Caki2 (cell line): ENCODE results near the gene ZNF536. TPM values are rescaled to one million over a fixed set of nuclear protein-coding genes. Genes with fewer than 3 reads are reported as not detected.

Experiments
- DNase-seq: peaks from one replicate; pipeline ENCODE4 v3.0.0-alpha.2; 2015; ENCODE audit warnings: low read depth
- in situ Hi-C: cut with HindIII; loops from 2 replicates; pipeline ENCODE4 v1.10.0; 2016; ENCODE audit warnings: low sequenced_read_pairs, low pct_unique_long_range_greater_than_20kb, mixed read lengths
- total RNA-seq: library from RNA; depleted of rRNA; stranded (reverse); fragments of >200 nt; shearing (Covaris generic); gene quantifications from 2 replicates; pipeline ENCODE4 v1.2.3, GENCODE V29; 2014; ENCODE audit warnings: low replicate concordance; rRNA removed

ZNF536 gene
- not detected in 2 replicates for total RNA-seq

- in situ Hi-C loops = no loop called here
- DNase-seq = no peak
Measured at GRCh38 chr19:30371960-30372824, at the start of gene ZNF536. ZNF536 (plus strand) TSS chr19:30372384; CDS start chr19:30443563, 71,179 bp downstream.

DNA sequence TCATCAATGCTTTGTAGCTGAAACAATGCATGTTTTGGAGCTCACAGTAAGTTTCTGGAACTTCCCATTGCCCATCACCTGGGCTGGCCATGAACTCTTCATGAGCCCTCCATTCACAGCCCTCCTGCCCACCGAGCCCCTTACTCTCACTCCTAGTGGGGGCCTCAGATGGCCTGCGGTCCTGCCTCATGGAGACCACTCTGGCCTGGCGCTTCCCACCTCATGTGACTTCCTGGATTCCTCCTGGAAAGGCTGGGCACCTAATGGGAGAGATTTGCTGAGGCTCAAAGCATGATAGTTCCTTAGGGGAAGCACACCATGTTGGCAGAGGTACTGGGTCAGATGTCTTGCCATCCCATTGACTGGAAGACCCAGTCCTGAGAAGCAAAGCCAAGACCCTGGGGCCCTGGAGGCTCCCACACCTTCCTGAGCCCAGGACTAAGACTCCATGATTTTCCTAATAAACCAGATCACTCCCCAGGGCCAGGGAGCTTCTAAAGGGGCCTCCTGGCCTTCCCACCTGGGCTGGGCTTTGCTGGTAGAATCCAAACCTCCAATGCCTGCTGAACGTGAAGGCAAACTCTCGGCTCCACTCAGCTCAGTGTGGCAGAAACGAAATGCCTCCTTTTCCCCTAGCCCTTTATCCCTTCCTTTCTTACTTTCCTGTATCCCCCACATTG, 49.4 kb upstream of the ZNF536 start:
- in situ Hi-C loops = no loop called here

DNA sequence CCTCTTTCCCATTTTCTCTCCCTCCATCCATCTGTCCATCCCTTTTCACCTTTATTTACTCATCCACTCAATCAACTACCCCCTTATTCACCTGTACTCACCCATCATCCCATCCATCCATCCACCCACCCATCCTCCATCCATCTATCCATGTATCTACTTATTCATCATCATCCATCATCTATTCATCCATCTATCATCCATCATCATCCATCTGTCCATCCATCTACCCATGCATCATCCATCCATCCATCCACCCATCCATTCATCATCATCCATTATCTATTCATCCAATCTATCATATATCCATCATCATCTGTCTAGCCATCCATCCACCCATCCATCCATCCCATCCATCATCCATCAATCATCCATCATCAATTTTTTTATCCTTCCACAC, 48.3 kb upstream of the ZNF536 start:
- in situ Hi-C loops = no loop called here

More for the DNA sequence above, 49.4 kb upstream of the ZNF536 start:
- DNase-seq = no peak

DNA sequence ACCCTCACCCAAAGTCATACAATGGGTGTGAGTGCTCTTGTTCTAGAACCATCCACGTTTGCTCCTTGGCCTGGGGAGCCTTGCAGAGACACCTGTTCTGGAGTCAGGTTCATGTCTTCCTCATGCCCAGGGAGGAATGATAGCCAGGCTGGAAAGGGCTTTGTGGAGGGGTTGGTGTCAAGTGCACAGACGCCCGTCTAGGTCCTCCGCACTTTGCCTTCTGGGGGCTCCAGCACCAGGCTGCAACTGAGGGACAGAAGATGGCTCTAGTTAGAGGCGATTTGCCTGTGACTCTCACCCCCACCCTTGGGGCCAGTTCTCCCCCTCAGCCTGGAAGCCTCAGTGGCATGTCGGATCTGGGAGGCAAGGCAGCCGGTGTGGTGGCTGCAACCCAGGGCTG, 47.2 kb upstream of the ZNF536 start:
- in situ Hi-C loops = no loop called here

More for the DNA sequence above, 48.3 kb upstream of the ZNF536 start:
- DNase-seq = no peak

DNA sequence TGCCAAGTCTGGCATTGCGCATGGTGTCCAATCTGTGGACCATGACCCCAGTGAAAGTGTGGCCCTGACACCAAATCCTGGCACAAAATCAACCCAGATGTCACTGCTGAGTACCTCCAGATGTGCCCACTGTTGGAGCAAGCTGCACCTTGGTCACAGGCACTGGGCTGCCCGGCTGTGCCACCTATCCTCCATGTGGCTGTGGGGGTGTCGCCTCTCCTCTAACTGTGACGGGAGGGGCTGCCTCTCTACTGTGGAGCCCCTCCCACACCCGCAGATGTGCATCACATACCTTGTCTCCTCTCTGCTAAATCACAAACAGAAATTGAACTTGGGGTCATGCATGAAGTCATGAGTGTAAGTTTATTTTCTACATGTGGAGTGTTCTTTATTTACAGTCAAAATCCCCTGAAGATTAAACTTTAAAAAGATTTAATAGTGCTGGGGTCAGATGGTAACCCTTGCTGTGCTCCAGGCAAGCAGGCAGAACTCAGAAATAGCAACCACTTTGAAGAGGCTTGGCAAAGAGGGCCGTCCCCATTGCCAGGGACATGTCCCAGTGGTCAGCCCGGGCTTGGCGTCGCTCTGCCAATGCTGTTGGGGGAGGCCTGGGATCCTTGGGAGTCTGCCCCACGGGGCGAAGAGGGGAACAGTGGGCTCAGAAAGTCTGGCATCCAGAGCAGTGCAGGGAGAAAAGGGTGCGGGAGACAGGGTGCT, 46.4 kb upstream of the ZNF536 start:
- in situ Hi-C loops = no loop called here
- DNase-seq = no peak

More for the DNA sequence above, 47.2 kb upstream of the ZNF536 start:
- DNase-seq = no peak

- in situ Hi-C loops = no loop called here
- no peak for DNase-seq
Measured at GRCh38 chr19:30326393-30326710, 45.8 kb upstream of the ZNF536 start.

DNA sequence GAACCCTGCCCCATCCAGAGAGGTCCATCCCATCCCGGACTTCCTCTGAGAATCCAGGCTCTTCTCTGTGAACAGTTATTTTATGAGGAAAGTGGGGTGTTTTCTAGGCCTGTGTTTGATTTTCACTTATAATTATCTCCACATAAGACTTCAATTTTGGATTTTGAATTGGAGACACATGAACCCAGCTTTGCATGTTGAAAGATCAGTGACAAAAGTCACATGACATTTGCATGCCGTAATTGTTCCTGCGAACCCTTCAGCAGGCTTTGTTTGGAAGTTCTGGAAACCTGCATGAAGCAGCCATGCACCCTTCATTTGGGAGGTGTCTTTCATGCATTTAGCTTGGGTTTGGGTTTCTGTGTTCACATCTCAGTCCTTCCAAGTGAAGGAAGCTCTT, 44.9 kb upstream of the ZNF536 start:
- in situ Hi-C loops = no loop called here
- no peak for DNase-seq

- in situ Hi-C loops = no loop called here
- no peak for DNase-seq
Measured at GRCh38 chr19:30328096-30328495, 44.1 kb upstream of the ZNF536 start.

DNA sequence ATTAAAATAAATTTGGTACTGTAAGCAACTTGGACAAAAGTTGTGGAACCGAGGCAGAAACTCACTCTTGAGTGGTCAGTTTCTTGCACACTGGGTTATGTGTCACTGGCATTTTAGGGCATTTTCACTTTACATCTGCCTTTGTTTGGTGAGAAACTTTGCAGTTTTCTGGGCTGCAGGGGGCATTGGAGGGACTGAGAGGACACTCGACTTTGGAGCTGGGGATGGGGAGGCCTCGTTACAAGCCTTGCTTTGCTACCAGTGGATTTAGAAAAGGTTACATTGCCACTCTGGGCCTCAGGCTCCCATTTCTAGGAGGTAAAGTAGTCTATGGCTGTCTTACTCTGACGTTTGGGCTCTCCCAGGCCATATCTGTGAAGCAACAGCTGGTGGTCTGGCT, 41.9 kb upstream of the ZNF536 start:
- in situ Hi-C loops = no loop called here
- DNase-seq = no peak

DNA sequence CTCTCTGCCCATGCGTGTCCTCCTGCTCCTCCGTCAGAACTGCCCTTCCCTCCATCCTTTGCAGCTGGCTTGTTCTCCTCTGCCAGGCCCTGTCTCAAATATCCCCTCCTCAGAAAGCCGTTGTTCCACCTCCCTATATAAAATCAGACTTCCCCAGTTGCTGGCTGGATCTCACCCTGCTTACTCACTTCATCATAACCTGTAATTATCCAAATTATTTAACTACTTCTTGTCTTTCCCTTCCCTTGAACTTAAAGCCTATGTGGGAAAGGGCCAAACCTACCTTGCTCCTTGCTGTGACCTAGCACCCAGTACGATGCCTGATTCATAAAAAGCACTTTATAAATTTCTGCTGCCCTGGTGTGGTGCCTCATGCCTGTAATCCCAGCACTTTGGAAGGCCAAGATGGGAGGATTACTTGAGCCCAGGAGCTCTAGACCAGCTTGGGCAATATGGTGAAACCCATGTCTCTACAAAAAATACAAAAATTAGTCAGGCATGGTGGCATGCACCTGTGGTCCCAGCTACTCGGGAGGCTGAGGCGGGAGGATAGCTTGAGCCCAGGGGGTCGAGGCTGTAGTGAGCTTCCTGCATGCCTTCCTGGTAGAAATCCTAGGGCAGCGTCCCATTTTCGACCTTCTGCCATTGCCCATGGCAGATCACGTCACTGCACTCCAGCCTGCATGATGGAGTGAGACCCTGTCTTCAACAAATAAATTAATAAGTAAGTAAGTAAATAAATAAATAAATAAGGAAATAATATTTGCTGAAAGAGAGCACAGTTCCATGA, 39.5 kb upstream of the ZNF536 start:
- DNase-seq = no peak
- in situ Hi-C loops = no loop called here

DNA sequence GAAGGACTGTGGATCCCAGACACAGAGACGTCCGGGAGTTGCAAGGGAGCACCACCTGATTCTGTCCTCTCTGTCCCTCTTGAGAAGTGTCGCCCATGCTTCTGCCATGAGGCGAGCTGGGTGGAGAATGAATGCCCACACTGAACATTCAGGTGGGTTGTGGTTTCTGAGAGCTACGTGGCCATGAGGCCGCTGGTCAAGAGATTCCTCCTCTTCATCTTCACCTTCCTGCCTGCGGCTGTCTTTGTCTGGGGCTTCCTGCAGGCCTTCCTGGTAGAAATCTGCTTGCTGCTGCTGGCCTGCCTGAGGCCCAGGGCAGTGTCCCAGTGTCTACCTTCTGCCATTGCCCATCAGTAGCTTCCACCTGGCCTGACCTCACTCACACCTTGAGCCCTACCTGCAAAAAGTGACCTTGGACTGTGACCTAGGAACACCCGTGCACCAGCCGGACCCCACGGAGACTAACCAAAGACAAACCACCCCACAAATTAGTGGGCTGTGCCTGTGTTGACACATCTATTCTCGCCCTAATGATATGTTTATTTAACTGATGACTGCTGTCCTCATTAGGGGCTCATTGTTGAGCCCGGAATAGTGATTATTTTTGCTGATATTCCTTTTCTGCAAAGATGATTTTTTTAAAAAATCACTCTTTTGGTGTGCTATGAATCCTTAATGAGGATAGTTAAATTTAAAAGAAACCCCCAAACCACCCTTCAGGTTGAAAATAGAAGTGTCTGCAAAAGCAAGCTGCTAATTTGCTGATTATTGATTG, 38.7 kb upstream of the ZNF536 start:
- DNase-seq = no peak
- in situ Hi-C loops = no loop called here

- no peak for DNase-seq
- in situ Hi-C loops = no loop called here
Measured at GRCh38 chr19:30334841-30335240, 37.3 kb upstream of the ZNF536 start.

- in situ Hi-C loops = no loop called here
- DNase-seq = no peak
Measured at GRCh38 chr19:30335306-30335886, 36.8 kb upstream of the ZNF536 start.

DNA sequence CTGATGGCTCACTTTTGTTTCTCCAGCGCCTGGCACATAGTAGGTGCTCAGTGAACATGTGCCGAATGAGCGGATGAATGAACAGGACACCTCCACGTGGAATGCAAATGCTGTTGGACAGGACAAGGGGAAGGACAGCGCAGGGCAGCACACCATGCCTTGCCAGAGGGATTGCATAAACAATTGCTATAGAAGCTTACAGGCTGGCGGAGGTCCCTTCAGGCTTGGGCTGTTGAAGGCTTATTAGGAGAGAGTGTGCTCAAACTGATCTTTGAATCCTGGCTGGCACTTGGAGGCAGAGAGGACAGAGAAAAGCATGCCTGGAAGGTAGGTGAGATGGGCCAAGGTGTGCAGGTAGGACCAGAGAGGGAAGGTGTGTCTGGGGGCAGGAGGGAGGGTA, 35.9 kb upstream of the ZNF536 start:
- in situ Hi-C loops = no loop called here
- no peak for DNase-seq

GRCh38 chr19:30338041-30338456, 34.1 kb upstream of the ZNF536 start:
- no peak for DNase-seq
- in situ Hi-C loops = no loop called here

DNA sequence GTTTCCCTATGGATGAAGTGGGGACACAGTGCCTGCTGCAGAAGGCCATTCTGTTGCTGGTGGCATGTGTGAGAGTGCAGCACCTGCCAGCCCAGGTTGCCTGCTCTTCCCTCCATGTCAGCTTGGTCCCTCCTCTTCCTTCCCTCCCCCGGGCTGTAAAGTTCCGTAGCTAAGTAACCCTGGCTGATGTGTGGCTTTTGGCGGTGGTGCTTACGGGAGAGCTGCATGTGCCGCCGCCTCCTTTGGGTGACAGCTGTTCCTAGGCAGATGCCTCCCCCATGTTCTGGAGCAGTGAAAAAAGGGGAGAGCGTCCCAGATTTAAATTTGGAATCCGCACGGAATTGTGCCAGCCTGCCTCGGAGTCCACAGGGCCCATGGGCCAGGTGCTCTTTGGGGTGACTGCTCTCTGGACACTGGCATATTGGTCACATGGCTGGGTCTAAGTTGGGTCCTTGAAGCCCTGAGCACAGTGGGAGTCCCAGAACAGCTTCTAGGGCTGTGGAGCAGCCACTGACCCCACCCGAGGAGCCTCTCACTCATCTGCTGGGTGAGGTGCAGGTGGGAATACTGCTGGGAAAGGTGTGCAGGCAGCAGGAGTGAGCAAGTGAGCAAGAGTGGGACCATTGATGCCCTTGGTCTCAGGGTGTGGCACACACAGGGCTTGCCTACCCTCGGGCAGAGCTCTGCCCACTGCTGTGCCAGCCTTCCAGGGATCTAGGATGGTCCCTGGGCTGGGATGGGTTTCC, 33.1 kb upstream of the ZNF536 start:
- DNase-seq = no peak
- in situ Hi-C loops = no loop called here
